Frontal cortex (tissue), 4 donors: ENCODE measurements around the gene KCNG1. TPM values are rescaled to one million over a fixed set of nuclear protein-coding genes. Genes with fewer than 3 reads are reported as not detected.

Experiments
- DNase-seq, 2 donors: peaks; one replicate each; pipeline ENCODE4 v3.0.0; 2012; ENCODE audit warnings: low spot score in 2 of 2
- FAIRE-seq: peaks from 2 replicates; lab custom pipeline; 2012; peaks lifted over from hg19 to GRCh38; lab: Jason Lieb, UNC
- total RNA-seq: library from RNA; depleted of rRNA; stranded (reverse); fragments of >200 nt; gene quantifications from one replicate; pipeline ENCODE4 v1.2.3, GENCODE V29; 2014
- donor health status: control.
- donor health status: control.
- donor health status: control.

KCNG1 gene
- total RNA-seq, 1 donor from 2014 or later: 22.4 TPM

DNA sequence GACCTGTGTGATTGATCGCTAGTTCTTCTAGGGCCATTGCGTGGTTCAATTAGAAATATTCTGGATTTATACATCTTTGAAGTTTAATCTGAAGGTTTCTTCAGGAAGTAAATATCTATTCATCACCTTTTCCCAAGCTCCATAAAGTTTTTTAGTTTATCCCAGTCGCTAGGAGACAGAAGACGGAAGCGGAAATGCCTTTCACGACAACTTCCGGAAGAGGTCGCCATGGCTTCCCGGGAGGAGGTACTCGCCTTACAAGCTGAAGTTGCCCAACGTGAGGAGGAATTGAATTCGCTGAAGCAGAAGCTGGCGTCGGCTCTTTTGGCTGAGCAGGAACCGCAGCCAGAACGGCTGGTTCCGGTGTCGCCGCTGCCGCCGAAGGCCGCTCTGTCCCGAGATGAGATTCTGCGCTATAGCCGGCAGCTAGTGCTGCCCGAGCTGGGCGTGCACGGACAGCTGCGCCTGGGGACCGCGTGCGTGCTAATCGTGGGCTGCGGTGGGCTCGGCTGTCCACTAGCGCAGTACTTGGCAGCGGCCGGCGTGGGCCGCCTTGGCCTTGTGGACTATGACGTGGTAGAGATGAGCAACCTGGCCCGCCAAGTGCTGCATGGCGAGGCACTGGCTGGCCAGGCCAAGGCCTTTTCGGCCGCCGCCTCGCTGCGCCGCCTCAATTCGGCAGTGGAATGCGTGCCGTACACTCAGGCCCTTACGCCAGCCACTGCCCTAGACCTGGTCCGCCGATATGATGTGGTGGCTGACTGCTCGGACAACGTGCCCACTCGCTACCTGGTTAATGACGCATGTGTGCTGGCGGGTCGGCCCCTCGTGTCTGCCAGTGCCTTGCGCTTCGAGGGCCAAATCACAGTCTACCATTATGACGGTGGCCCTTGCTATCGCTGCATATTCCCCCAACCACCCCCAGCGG lies 64.0 kb downstream of the KCNG1 start, which contains the start of gene MOCS3:
Gene MOCS3 (plus strand): TSS at position 204 of the 928 bp plus-strand sequence. CDS start 25 bp downstream, at position 229.
- no peak for FAIRE-seq

DNA sequence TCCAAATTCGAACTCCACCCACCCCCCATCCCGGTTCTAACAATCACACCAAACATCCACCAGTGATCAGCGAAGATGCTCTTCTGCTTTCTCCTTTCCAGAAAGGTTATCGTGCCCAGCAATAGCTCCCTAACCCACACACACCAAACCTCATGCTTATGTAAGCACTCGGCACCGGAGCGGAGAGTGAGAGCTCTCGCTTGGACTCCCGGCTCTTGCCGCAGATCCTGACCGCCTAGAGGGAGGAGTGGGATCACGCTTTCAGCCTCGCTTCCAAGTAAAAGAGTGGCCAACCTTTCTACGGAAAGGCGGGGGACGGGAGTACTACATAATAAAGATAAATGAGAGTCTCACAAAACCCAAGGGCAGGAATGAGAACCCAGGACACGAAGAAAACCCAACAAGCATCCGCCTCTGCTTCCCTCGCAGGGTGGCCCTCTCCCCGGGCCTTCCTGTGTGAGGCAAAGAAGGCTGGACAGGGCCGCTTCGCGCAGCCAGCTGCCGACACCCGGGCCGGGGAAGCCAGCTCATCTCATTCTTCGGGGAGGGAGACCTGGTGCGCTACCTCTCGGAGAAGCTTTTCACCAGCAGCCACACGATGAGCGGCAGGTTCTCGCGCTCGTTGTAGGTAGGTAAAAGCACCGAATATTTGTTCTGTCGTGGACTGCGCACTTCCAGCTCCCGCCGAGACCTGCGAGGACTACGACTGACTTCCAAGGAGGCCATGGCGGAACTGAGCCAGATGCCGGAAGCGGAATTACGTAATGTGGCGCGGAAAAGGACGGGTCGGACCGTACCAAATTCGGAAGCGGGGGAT lies 64.9 kb downstream of the KCNG1 start, which contains the start of gene DPM1:
Gene DPM1 (minus strand): TSS at position 735 of the 817 bp plus-strand sequence. CDS start 9 bp downstream, at position 726.
- DNase-seq (peak; percentile 78 to 83), FAIRE-seq (no peak)

More for the DNA sequence above, 64.0 kb downstream of the KCNG1 start, which contains the start of gene MOCS3:
- peak; percentile 79 to 81 for DNase-seq

DNA sequence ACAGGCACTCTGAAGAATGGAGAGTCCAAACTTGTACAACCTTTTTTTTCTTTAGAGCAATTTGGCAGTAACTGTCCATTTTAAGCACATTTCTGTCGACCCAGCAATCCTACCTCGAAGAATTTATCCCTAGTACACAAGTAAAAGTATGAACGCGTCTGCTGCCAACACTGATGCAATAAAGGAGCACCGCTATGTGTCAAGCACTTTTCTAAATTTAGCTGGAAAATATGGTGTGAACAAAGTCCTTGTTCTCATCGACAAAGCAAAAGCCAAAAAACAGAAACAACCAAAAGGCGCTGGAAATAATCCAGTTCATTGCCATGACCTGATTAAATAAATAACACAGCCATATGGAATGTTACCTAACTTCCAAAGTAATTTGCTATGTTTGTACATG lies 65.6 kb downstream of the KCNG1 start:
- DNase-seq (no peak), FAIRE-seq (no peak)

DNA sequence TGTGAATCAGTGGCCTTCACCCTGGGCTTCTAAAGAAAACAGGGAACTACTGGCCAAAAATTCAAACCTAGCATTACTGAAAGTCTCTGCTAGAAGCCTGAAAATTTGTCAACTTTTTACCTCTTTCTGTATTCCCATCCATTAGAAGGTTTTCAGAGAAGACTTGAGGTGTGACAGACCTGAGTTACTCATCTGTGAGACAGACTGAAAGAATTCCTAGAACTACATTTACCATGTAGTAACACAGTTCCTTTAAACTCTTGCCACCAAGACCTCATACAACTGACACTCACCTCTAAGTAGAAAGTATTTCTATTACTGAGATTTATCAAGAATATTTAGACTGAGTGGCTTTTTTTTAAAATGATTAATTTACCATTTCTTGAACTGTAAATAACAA lies 69.1 kb downstream of the KCNG1 start:
- DNase-seq (no peak), FAIRE-seq (no peak)

Other genes with a start within 250 kb of the KCNG1 start
- gene BCAS4, start 228.0 kb downstream of the KCNG1 start, total RNA-seq: 11.4 TPM
- gene ADNP, start 91.7 kb downstream of the KCNG1 start, total RNA-seq: 68.1 TPM
- gene DPM1, start 64.6 kb downstream of the KCNG1 start, total RNA-seq: 41.2 TPM
- gene MOCS3, start 64.3 kb downstream of the KCNG1 start, total RNA-seq: 9.4 TPM